Suprapubic skin (tissue), 4 donors: ENCODE results near the gene ELK1. TPM values are rescaled to one million over a fixed set of nuclear protein-coding genes. Genes with fewer than 3 reads are reported as not detected.

Experiments used
- DNase-seq, 2 donors: peaks; one replicate each; pipeline ENCODE4 v3.0.0-alpha.2; 2019; ENCODE audit warnings: low spot score in 2 of 2
- H3K27ac ChIP-seq: fragments of 200-600 bp; sonication (generic); one replicate; pipeline ENCODE4 v1.5.1; 2019
- H3K27me3 ChIP-seq: fragments of 200-600 bp; sonication (generic); one replicate; pipeline ENCODE4 v1.5.1; 2019
- H3K36me3 ChIP-seq: fragments of 200-600 bp; sonication (generic); one replicate; pipeline ENCODE4 v1.5.1; 2019
- H3K4me1 ChIP-seq: fragments of 200-600 bp; sonication (generic); one replicate; pipeline ENCODE4 v1.5.1; 2019
- H3K4me3 ChIP-seq: fragments of 200-600 bp; sonication (generic); one replicate; pipeline ENCODE4 v1.5.1; 2019; ENCODE audit warnings: mild to moderate bottlenecking
- H3K9me3 ChIP-seq: fragments of 200-600 bp; sonication (generic); one replicate; pipeline ENCODE4 v1.5.1; 2019
- EP300 ChIP-seq: sonication (generic); formaldehyde crosslinking; IDR thresholded peaks from one replicate; pipeline ENCODE4 v1.6.1; 2017; ENCODE audit warnings: antibody characterized with exemption
- POLR2A ChIP-seq, 2 donors: fragments of 450-650 bp; IDR thresholded peaks; one replicate each; pipeline ENCODE4 v1.6.1; 2017; ENCODE audit warnings: antibody characterized with exemption in 2 of 2, mild to moderate bottlenecking in 2 of 2, moderate library complexity in 2 of 2
- POLR2AphosphoS5 ChIP-seq, 3 donors: sonication (generic); formaldehyde crosslinking; IDR thresholded peaks; one replicate each; pipeline ENCODE4 v1.6.1; 2017; ENCODE audit warnings: antibody characterized with exemption in 3 of 3
- WGBS: methylation state at CpG from one replicate; pipeline ENCODE4 v1.1.5; 2018; 5-methylcytosine and 5-hydroxymethylcytosine counted together
- total RNA-seq, 4 donors: library from RNA; depleted of rRNA; stranded (reverse); fragments of >200 nt; gene quantifications; one replicate each; pipeline ENCODE4 v1.1.0, GENCODE V29; 2016
- TF ChIP-seq, protein P1 (sequence below), 2 donors: fragments of 200-600 bp in 1 of 2; fragments of 450-650 bp in 1 of 2; sonication (generic) in 1 of 2; IDR thresholded peaks; one replicate each; pipeline ENCODE4 v1.5.1; 2016 to 2019; ENCODE audit warnings: antibody characterized with exemption in 2 of 2, mild to moderate bottlenecking in 1 of 2, moderate library complexity in 1 of 2

Gene ELK1
- total RNA-seq, 4 donors from 2014 or later: 18.3 to 32.1 (median 29.8) TPM

DNA sequence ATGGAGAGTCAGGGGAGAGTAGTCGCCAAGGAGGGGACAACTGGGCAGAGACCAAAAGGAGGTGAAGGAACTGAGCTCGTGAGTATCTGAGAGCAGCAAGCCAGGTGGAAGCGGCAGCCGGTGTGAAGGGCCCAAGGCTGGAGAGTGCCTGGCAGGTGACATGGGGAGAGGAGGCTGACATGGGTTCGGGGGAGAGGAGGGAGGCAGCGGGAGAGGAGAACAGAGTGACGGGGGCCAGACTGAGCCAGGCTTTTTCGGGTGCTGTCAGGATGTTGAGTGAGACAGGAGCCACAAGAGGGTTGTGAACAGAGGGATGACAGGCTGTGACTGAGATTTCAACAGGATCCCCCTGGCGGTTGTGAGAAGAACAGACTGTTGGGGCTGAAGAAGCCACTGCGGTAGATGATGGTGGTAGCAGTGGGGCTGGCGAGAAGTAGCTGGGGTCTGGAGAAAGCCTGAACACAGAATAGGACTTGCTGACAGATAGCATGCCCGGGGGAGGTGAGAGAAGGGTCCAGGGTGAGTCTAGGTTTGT, 5.7 kb downstream of the ELK1 start:
- Histone ChIP-seq H3K36me3 (peaks cover 11% of the 10 kb centered on the region), H3K4me1 (peaks cover 8% of the 10 kb centered on the region), H3K27me3 (no peaks in the 10 kb centered on the region), H3K27ac (no peak overlapping the region), H3K9me3 (no peaks in the 10 kb centered on the region), H3K4me3 (no peak overlapping the region)
- no peak for TF ChIP-seq EP300
- TF ChIP-seq, protein P1, sequence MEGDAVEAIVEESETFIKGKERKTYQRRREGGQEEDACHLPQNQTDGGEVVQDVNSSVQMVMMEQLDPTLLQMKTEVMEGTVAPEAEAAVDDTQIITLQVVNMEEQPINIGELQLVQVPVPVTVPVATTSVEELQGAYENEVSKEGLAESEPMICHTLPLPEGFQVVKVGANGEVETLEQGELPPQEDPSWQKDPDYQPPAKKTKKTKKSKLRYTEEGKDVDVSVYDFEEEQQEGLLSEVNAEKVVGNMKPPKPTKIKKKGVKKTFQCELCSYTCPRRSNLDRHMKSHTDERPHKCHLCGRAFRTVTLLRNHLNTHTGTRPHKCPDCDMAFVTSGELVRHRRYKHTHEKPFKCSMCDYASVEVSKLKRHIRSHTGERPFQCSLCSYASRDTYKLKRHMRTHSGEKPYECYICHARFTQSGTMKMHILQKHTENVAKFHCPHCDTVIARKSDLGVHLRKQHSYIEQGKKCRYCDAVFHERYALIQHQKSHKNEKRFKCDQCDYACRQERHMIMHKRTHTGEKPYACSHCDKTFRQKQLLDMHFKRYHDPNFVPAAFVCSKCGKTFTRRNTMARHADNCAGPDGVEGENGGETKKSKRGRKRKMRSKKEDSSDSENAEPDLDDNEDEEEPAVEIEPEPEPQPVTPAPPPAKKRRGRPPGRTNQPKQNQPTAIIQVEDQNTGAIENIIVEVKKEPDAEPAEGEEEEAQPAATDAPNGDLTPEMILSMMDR (IDR thresholded peaks at IDR 0.05): no peak
- TF ChIP-seq POLR2AphosphoS5 (IDR thresholded peaks at IDR 0.05): no peak
- no peak for TF ChIP-seq POLR2A (IDR thresholded peaks at IDR 0.05)
- no peak for DNase-seq
- 73% methylated on average over 12 of the region's 12 CpGs for WGBS

DNA sequence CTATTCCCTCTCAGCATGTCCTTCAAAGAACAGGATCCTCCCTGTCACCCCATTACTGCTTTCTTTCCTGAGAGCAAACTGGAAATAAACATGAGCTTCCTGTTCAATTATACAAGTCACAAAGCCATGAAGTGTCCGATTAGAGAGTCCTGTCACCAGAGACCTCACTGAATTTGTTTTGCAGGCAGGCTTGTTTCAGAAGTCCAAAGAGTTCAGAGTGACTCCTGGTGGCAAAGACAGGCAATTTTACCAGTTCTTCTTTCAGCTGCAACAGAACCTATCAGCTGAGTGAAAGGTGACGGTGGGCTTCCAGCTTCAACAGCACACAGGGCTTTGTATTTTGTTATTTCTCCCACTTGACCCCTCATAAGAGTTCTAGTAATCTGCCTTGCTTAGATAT, 6.4 kb downstream of the ELK1 start:
- no peak for TF ChIP-seq POLR2AphosphoS5 (IDR thresholded peaks at IDR 0.05)
- TF ChIP-seq EP300: no peak
- TF ChIP-seq POLR2A (IDR thresholded peaks at IDR 0.05): no peak
- TF ChIP-seq, protein P1 (IDR thresholded peaks at IDR 0.05): no peak
- Histone ChIP-seq H3K9me3 (no peaks in the 10 kb centered on the region), H3K4me3 (no peak overlapping the region), H3K27ac (no peak overlapping the region), H3K27me3 (no peaks in the 10 kb centered on the region), H3K4me1 (peaks cover 2% of the 10 kb centered on the region), H3K36me3 (peaks cover 18% of the 10 kb centered on the region)
- DNase-seq: no peak
- WGBS: 34% methylated on average over 2 of the region's 2 CpGs

DNA sequence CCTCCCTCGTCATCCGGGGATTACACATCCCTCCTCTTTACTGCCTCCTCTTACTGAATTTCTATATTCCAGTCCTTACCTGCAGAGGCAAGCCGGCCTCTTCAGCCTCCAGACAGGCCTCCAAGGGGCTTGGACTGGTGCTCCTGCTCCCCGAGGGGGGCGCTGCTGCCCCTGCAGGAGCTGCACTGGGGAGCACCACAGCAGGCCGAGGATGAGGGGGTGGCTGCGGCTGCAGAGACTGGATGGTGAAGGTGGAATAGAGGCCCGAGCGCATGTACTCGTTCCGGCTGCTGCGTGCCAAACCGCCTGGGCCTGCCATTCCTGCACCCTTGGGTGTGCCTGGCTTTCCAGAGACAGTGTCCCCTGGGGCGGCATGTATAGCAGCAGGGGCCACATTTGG, 11.5 kb downstream of the ELK1 start:
- H3K9me3 ChIP-seq: no peaks in the 10 kb centered on the region
- H3K4me1 ChIP-seq: no peaks in the 10 kb centered on the region
- WGBS: 84% methylated on average over 11 of the region's 14 CpGs
- peak in 1 of 2 donors; percentile 60 for DNase-seq
- no peak overlapping the region for H3K27ac ChIP-seq
- no peaks in the 10 kb centered on the region for H3K27me3 ChIP-seq
- TF ChIP-seq, protein P1 (IDR thresholded peaks at IDR 0.05): no peak
- no peak for TF ChIP-seq POLR2AphosphoS5 (IDR thresholded peaks at IDR 0.05)
- TF ChIP-seq POLR2A (IDR thresholded peaks at IDR 0.05): no peak
- TF ChIP-seq EP300: no peak
- peaks cover 46% of the 10 kb centered on the region for H3K36me3 ChIP-seq
- no peak overlapping the region for H3K4me3 ChIP-seq

- 79% methylated on average over 17 of the region's 31 CpGs for WGBS
- no peak overlapping the region for H3K27ac ChIP-seq
- H3K9me3 ChIP-seq: no peaks in the 10 kb centered on the region
- TF ChIP-seq POLR2A (IDR thresholded peaks at IDR 0.05) (no peak), EP300 (no peak), POLR2AphosphoS5 (IDR thresholded peaks at IDR 0.05) (no peak)
- TF ChIP-seq, protein P1 (IDR thresholded peaks at IDR 0.05): no peak
- peak overlapping the region; percentile 7 for H3K4me3 ChIP-seq
- peaks cover 46% of the 10 kb centered on the region for H3K36me3 ChIP-seq
- H3K27me3 ChIP-seq: no peaks in the 10 kb centered on the region
- H3K4me1 ChIP-seq: no peaks in the 10 kb centered on the region
- no peak for DNase-seq
Observed at GRCh38 chrX:47637546-47638195, 12.7 kb downstream of the ELK1 start.

GRCh38 chrX:47634871-47635575, 15.3 kb downstream of the ELK1 start:
- Histone ChIP-seq H3K9me3 (no peaks in the 10 kb centered on the region), H3K4me3 (no peak overlapping the region), H3K36me3 (peaks cover 39% of the 10 kb centered on the region), H3K4me1 (no peaks in the 10 kb centered on the region), H3K27ac (no peak overlapping the region), H3K27me3 (no peaks in the 10 kb centered on the region)
- DNase-seq: no peak
- WGBS: 84% methylated on average over 16 of the region's 16 CpGs
- TF ChIP-seq, protein P1 (IDR thresholded peaks at IDR 0.05): no peak
- TF ChIP-seq POLR2A (IDR thresholded peaks at IDR 0.05): no peak
- no peak for TF ChIP-seq EP300
- TF ChIP-seq POLR2AphosphoS5 (IDR thresholded peaks at IDR 0.05): no peak
